ENCODE data around the gene B9D2. TPM values are rescaled to one million over a fixed set of nuclear protein-coding genes. Genes with fewer than 3 reads are reported as not detected.
"Not testable (repeated sequence)": the region's sequence is repeated elsewhere in the genome, so short reads cannot be mapped to it uniquely, and the experiment has no call there.

The B9D2 gene
- total RNA-seq, 2 experiments from 2014 or later = 21.1 to 26.8 TPM

DNA sequence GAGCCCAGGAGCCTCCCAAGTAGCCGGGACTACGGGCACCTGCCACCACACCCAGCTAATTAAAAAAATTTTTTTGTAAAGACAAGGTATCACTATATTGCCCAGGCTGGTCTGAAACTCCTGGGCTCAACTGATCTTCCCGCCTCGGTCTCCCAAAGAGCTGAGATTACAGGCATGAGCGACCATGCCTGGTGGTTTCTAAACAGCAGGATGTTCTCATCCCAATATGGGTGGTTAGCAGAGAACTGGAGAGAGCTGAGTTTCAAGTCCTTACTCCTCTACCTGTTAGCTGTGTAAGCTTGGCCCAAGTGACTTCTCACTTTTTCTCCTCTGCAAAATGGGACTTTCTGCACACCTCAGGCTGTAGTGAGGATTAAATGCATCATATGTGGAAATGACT is 20.4 kb upstream of the B9D2 start:
- Mint-ChIP-seq H3K4me3 (no peak overlapping the region), H3K27me3 (no peaks in the 10 kb centered on the region), H3K36me3 (ENCODE audit: low read depth) (peaks cover 27% of the 10 kb centered on the region), H3K9me3 (no peaks in the 10 kb centered on the region), H3K4me1 (ENCODE audit: low read depth) (no peaks in the 10 kb centered on the region), H3K27ac (no peak overlapping the region)
- Histone ChIP-seq H3K27me3 (ENCODE audit: control insufficient read depth in 1 of 2, insufficient read depth in 2 of 2, low read length in 2 of 2) (no peaks in the 10 kb centered on the region), H3K36me3 (ENCODE audit: insufficient read depth, low read length) (peaks cover 16% of the 10 kb centered on the region), H3K4me1 (ENCODE audit: insufficient read depth, low read length) (no peaks in the 10 kb centered on the region), H3K9me3 (ENCODE audit: control insufficient read depth in 1 of 2, insufficient read depth in 1 of 2, low read length in 2 of 2) (no peaks in the 10 kb centered on the region), H3K4me3 (ENCODE audit: low read length) (no peak overlapping the region), H3K27ac (ENCODE audit: low read depth in 1 of 2, low read length in 2 of 2) (no peak overlapping the region)
- ChIA-PET CTCF (interaction anchor here (0.6 kb wide), 1 partner anchor 73 kb away, joined by 3 read pairs; no protein-coding TSS in a partner anchor), POLR2A (interaction anchor here (0.6 kb wide), 1 partner anchor 171 kb away, joined by 3 read pairs; no protein-coding TSS in a partner anchor)
- TF ChIP-seq, protein P1, sequence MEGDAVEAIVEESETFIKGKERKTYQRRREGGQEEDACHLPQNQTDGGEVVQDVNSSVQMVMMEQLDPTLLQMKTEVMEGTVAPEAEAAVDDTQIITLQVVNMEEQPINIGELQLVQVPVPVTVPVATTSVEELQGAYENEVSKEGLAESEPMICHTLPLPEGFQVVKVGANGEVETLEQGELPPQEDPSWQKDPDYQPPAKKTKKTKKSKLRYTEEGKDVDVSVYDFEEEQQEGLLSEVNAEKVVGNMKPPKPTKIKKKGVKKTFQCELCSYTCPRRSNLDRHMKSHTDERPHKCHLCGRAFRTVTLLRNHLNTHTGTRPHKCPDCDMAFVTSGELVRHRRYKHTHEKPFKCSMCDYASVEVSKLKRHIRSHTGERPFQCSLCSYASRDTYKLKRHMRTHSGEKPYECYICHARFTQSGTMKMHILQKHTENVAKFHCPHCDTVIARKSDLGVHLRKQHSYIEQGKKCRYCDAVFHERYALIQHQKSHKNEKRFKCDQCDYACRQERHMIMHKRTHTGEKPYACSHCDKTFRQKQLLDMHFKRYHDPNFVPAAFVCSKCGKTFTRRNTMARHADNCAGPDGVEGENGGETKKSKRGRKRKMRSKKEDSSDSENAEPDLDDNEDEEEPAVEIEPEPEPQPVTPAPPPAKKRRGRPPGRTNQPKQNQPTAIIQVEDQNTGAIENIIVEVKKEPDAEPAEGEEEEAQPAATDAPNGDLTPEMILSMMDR (IDR thresholded peaks at IDR 0.05) = no peak
- DNase-seq (no peak), ATAC-seq (ENCODE audit: poor library complexity) (no peak)
- intact Hi-C loops (cut with DNase I, micrococcal nuclease) = no loop called here

DNA sequence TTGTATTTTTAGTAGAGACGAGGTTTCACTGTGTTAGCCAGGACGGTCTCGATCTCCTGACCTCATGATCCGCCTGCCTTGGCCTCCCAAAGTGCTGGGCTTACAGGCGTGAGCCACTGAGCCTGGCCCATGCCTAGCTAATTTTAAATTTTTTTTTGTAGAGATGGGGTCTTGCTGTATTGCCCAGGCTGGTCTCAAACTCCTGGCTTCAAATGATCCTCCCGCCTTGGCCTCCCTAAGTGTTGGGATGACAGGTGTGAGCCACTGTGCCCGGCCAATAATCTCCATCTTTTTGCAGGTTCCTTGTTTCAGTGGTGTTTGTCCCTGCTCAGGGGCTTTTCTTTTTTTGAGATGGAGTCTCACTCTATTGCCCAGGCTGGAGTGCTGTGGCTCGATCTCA is 17.6 kb upstream of the B9D2 start:
- H3K27ac Mint-ChIP-seq, H3K4me3 Mint-ChIP-seq, CTCF ChIA-PET: not testable (repeated sequence)

DNA sequence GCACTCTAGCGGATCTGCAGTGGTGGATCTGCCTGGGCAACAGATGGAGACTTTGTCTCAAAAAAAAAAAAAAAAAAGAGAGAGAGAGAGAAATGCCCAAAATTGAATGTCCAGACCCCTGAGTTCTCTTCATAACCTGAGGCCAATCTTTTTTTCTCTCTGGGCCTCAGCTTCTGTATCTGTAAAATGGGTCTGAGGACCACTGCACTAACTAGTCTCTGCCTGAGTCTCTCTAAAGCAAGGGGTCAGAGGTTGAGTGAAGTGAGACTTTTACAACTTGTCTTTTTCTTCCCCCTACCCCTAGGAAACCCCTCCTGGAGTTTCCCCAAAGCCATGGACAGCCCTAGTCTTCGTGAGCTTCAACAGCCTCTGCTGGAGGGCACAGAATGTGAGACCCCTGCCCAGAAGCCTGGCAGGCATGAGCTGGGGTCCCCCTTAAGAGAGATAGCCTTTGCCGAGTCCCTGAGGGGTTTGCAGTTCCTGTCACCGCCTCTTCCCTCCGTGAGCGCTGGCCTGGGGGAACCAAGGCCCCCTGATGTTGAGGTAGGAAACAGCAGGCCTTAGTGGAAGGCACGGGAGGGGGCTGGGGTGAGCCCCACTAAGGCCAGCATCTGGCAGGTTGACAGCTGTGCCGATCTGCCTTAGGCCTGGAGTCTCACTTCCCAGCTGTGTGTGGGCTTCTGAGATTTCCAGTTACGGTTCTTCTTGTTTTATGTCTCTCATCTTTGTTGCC is 14.2 kb upstream of the B9D2 start:
- Histone ChIP-seq H3K4me3 (ENCODE audit: low read length) (no peak overlapping the region), H3K4me1 (ENCODE audit: insufficient read depth, low read length) (peaks cover 20% of the 10 kb centered on the region), H3K27me3 (ENCODE audit: control insufficient read depth in 1 of 2, insufficient read depth in 2 of 2, low read length in 2 of 2) (no peaks in the 10 kb centered on the region), H3K27ac (ENCODE audit: low read depth in 1 of 2, low read length in 2 of 2) (no peak overlapping the region), H3K9me3 (ENCODE audit: control insufficient read depth in 1 of 2, insufficient read depth in 1 of 2, low read length in 2 of 2) (no peaks in the 10 kb centered on the region), H3K36me3 (ENCODE audit: insufficient read depth, low read length) (no peaks in the 10 kb centered on the region)
- ATAC-seq (ENCODE audit: poor library complexity) = peak; percentile 56
- intact Hi-C loops (cut with DNase I, micrococcal nuclease) = no loop called here
- POLR2A ChIA-PET = interaction anchor here (0.6 to 0.8 kb wide), 3 partner anchors 20 to 114 kb away, joined by 3 read pairs; no protein-coding TSS in a partner anchor
- Mint-ChIP-seq H3K9me3 (no peaks in the 10 kb centered on the region), H3K27me3 (no peaks in the 10 kb centered on the region), H3K4me3 (peak overlapping the region; percentile 38), H3K36me3 (ENCODE audit: low read depth) (no peaks in the 10 kb centered on the region), H3K4me1 (ENCODE audit: low read depth) (peaks cover 14% of the 10 kb centered on the region), H3K27ac (no peak overlapping the region)
- TF ChIP-seq, protein P1 (IDR thresholded peaks at IDR 0.05) = no peak
- DNase-seq = peak in 2 of 14 experiments; percentile 44 to 45
- CTCF ChIA-PET = interaction anchor here (0.6 to 0.7 kb wide), 2 partner anchors 48 to 71 kb away, joined by 3 read pairs; no protein-coding TSS in a partner anchor

More for the DNA sequence above, 17.6 kb upstream of the B9D2 start:
- intact Hi-C loops (cut with DNase I, micrococcal nuclease); ATAC-seq (ENCODE audit: poor library complexity); H3K4me1 ChIP-seq (ENCODE audit: insufficient read depth, low read length); H3K27me3 ChIP-seq (ENCODE audit: control insufficient read depth in 1 of 2, insufficient read depth in 2 of 2, low read length in 2 of 2); H3K27ac ChIP-seq (ENCODE audit: low read depth in 1 of 2, low read length in 2 of 2); DNase-seq; H3K36me3 Mint-ChIP-seq (ENCODE audit: low read depth); H3K4me1 Mint-ChIP-seq (ENCODE audit: low read depth); H3K4me3 ChIP-seq (ENCODE audit: low read length); H3K9me3 Mint-ChIP-seq; H3K27me3 Mint-ChIP-seq; H3K36me3 ChIP-seq (ENCODE audit: insufficient read depth, low read length); H3K9me3 ChIP-seq (ENCODE audit: control insufficient read depth in 1 of 2, insufficient read depth in 1 of 2, low read length in 2 of 2): not testable (repeated sequence)
- POLR2A ChIA-PET = interaction anchor here (1.5 kb wide), 1 partner anchor 16 kb away, joined by 4 read pairs; no protein-coding TSS in a partner anchor
